Tibial nerve (tissue), 4 donors: ENCODE results near the gene NBAS. TPM values are rescaled to one million over a fixed set of nuclear protein-coding genes. Genes with fewer than 3 reads are reported as not detected.

Experiments
- DNase-seq, 2 donors: peaks; one replicate each; pipeline ENCODE4 v3.0.0-alpha.2; 2019; ENCODE audit warnings: low spot score in 2 of 2
- H3K27ac ChIP-seq, 4 donors: fragments of 200-600 bp; sonication (generic) in 3 of 4; one replicate each; pipeline ENCODE4 v1.5.1; 2017 to 2019; ENCODE audit warnings: mild to moderate bottlenecking in 1 of 4
- H3K27me3 ChIP-seq, 2 donors: fragments of 200-600 bp; sonication (generic) in 1 of 2; one replicate each; pipeline versions ENCODE4 v1.5.1 to v1.6.0; 2017 to 2019
- H3K36me3 ChIP-seq, 3 donors: fragments of 200-600 bp; sonication (generic); one replicate each; pipeline ENCODE4 v1.5.1; 2018 to 2019
- H3K4me1 ChIP-seq, 4 donors: fragments of 200-600 bp; sonication (generic) in 3 of 4; one replicate each; pipeline ENCODE4 v1.5.1; 2017 to 2019
- H3K4me3 ChIP-seq, 4 donors: fragments of 200-600 bp; sonication (generic) in 3 of 4; one replicate each; pipeline ENCODE4 v1.5.1; 2017 to 2019; ENCODE audit warnings: mild to moderate bottlenecking in 1 of 4, moderate library complexity in 1 of 4
- H3K9me3 ChIP-seq, 4 donors: fragments of 200-600 bp; sonication (generic) in 3 of 4; one replicate each; pipeline ENCODE4 v1.5.1; 2017 to 2019
- EP300 ChIP-seq, 2 donors: sonication (generic); formaldehyde crosslinking; IDR thresholded peaks; one replicate each; pipeline ENCODE4 v1.6.1; 2017; ENCODE audit warnings: antibody characterized with exemption in 2 of 2, mild to moderate bottlenecking in 1 of 2
- POLR2A ChIP-seq, 2 donors: fragments of 450-650 bp; IDR thresholded peaks; one replicate each; pipeline ENCODE4 v1.6.1; 2017; ENCODE audit warnings: antibody characterized with exemption in 2 of 2, mild to moderate bottlenecking in 2 of 2, moderate library complexity in 2 of 2
- WGBS, 2 donors: methylation state at CpG; one replicate each; pipeline ENCODE4 v1.1.5; 2018; 5-methylcytosine and 5-hydroxymethylcytosine counted together
- total RNA-seq, 4 donors: library from RNA; depleted of rRNA; stranded (reverse); fragments of >200 nt; gene quantifications; one replicate each; pipeline ENCODE4 v1.1.0, GENCODE V29; 2016
- TF ChIP-seq, protein P1 (sequence below), 5 experiments: fragments of 200-600 bp in 3 of 5; fragments of 450-650 bp in 2 of 5; sonication (generic) in 3 of 5; IDR thresholded peaks; one replicate each; pipeline ENCODE4 v1.5.1; 2016 to 2019; ENCODE audit warnings: antibody characterized with exemption in 5 of 5, mild to moderate bottlenecking in 3 of 5, moderate library complexity in 2 of 5

The NBAS gene
- total RNA-seq, 4 donors from 2014 or later, result 49.0 to 59.1 (median 55.1) TPM

DNA sequence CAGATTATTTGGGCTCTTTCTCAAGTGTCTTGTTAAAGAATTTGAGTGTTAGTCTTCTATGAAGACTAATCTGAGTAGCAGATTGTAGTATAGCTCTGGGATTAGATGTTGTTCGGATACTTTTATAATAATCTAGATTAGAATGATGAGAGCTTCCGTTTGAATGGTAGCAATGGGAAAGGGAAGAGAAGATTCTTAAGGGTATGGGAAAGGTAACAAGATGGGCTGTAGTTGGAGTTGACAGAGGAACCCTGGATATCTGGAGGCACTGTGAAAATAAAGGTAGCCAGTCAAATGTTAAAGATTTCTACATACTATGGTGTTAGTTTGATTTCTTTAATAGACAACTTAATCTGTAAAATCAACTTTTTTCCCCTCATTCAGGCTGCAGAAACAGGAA, 35.2 kb upstream of the NBAS start:
- WGBS, 2 donors, result 80 to 86% methylated on average over 2 of the region's 2 CpGs
- no peaks in the 10 kb centered on the region for H3K27me3 ChIP-seq
- no peaks in the 10 kb centered on the region for H3K9me3 ChIP-seq
- H3K36me3 ChIP-seq, result peaks cover 0 to 58% (median 12%) of the 10 kb centered on the region in 3 donors
- peaks cover 0 to 26% (median 6%) of the 10 kb centered on the region in 4 donors for H3K4me1 ChIP-seq
- no peak for TF ChIP-seq POLR2A (IDR thresholded peaks at IDR 0.05)
- TF ChIP-seq EP300 (IDR thresholded peaks at IDR 0.05), result no peak
- TF ChIP-seq, protein P1, sequence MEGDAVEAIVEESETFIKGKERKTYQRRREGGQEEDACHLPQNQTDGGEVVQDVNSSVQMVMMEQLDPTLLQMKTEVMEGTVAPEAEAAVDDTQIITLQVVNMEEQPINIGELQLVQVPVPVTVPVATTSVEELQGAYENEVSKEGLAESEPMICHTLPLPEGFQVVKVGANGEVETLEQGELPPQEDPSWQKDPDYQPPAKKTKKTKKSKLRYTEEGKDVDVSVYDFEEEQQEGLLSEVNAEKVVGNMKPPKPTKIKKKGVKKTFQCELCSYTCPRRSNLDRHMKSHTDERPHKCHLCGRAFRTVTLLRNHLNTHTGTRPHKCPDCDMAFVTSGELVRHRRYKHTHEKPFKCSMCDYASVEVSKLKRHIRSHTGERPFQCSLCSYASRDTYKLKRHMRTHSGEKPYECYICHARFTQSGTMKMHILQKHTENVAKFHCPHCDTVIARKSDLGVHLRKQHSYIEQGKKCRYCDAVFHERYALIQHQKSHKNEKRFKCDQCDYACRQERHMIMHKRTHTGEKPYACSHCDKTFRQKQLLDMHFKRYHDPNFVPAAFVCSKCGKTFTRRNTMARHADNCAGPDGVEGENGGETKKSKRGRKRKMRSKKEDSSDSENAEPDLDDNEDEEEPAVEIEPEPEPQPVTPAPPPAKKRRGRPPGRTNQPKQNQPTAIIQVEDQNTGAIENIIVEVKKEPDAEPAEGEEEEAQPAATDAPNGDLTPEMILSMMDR (IDR thresholded peaks at IDR 0.05), result no peak
- H3K27ac ChIP-seq, result no peak overlapping the region
- H3K4me3 ChIP-seq, result no peak overlapping the region
- no peak for DNase-seq

DNA sequence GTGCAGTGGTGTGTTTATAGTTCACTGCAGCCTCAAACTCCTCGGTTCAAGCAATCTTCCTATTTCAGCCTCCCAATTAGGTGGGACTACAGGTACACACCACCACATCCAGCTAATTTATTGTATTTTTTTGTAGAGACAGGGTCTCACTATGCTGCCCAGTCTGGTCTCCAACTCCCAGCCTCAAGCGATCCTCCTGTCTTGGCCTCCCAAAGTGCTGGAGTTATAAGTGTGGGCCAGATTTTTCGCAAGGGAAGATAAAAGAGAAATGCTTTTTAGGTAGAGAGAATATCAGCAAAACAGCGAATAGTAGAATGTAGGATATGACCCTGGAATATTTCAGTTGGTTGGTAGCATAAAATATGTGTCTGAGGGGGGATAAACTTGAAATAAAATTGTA, 34.8 kb upstream of the NBAS start:
- Histone ChIP-seq H3K4me1 (peaks cover 0 to 30% (median 6%) of the 10 kb centered on the region in 4 donors), H3K9me3 (no peaks in the 10 kb centered on the region), H3K27ac (no peak overlapping the region), H3K27me3 (no peaks in the 10 kb centered on the region), H3K36me3 (peaks cover 0 to 53% (median 10%) of the 10 kb centered on the region in 3 donors), H3K4me3 (no peak overlapping the region)
- 96 to 99% methylated on average over 4 of the region's 4 CpGs for WGBS, 2 donors
- TF ChIP-seq, protein P1 (IDR thresholded peaks at IDR 0.05), result no peak
- TF ChIP-seq EP300 (IDR thresholded peaks at IDR 0.05) (no peak), POLR2A (IDR thresholded peaks at IDR 0.05) (no peak)
- DNase-seq, result no peak

DNA sequence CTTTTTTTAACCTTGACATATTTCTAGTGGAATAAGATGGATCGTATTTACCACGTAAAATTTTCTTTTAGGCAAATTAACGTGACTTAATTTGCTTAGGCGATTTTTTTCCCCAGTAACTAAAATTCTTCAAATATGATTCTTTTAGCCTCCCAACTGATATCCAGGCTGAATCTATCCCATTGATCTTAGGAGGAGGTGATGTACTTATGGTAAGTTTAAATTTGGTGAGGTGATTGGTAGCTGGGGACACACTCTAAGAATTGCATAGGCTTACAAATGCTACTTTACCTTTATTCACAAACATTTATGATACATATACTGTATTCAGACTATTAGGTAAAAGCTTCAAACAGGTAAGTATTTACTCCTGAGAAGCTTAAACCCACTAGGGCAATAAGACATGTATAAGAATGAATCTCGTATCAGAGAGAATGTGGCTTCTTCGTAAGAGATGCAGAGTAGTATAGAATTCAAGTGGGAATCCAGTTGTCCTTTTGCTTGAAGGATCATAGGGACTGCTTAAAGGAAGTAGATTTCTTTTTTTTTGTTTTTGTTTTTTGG, 34.3 kb upstream of the NBAS start:
- H3K27ac ChIP-seq, result no peak overlapping the region
- TF ChIP-seq POLR2A (IDR thresholded peaks at IDR 0.05), result no peak
- TF ChIP-seq, protein P1 (IDR thresholded peaks at IDR 0.05), result no peak
- peaks cover 0 to 32% (median 6%) of the 10 kb centered on the region in 4 donors for H3K4me1 ChIP-seq
- WGBS, 2 donors, result 95 to 96% methylated on average over 6 of the region's 6 CpGs
- H3K27me3 ChIP-seq, result no peaks in the 10 kb centered on the region
- no peak for DNase-seq
- H3K36me3 ChIP-seq, result peaks cover 0 to 48% (median 9%) of the 10 kb centered on the region in 3 donors
- H3K9me3 ChIP-seq, result no peaks in the 10 kb centered on the region
- no peak overlapping the region for H3K4me3 ChIP-seq

DNA sequence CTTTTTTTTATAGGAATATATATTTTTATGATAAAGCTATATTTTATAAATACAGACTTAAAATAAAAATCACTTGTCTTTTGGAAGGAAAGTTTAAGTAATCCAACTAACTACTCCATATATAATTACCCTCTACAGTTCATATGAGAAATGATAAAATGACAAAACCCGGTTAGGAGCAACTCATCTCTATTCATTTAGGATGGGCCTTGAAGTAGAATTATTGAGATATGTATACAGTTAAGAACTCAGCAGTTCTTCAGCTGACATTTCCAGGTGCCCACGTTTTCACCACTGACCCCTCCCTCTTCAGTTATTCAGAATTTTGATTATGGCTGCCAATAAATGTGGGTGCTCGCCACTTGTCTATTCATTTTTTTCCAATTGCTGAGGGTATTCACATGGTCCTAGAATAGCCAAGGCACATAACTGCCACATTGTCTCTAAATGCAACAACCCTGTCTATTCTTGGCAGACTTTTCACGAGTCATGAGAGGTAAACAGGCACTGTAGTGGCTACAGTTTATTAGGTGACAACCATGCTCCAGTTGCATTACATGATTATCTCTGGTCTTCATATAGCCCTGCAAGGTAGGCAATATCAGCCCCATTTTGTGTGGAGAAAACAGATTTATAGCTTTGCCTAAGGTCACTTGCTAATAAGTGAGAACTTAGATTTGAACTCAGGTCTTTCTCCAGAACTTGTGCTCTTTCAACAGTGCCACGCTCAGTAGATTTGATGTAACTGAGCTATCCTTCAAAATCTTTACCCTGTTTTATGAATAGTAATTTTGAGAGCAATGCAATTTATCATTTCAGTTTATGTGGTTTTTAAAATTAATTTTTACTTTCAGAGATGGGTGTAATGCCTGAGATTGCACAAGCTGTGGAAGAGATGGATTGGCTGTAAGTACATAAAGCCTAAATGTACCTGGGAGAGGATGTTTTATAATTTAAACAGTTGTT, 33.4 kb upstream of the NBAS start:
- DNase-seq, result no peak
- Histone ChIP-seq H3K4me3 (no peak overlapping the region), H3K36me3 (peaks cover 0 to 40% (median 4%) of the 10 kb centered on the region in 3 donors), H3K9me3 (no peaks in the 10 kb centered on the region), H3K27ac (no peak overlapping the region), H3K4me1 (peaks cover 0 to 32% (median 6%) of the 10 kb centered on the region in 4 donors), H3K27me3 (no peaks in the 10 kb centered on the region)
- TF ChIP-seq POLR2A (IDR thresholded peaks at IDR 0.05) (no peak), EP300 (IDR thresholded peaks at IDR 0.05) (no peak)
- TF ChIP-seq, protein P1 (IDR thresholded peaks at IDR 0.05), result no peak
- WGBS, 2 donors, result 63 to 64% methylated on average over 5 of the region's 5 CpGs

DNA sequence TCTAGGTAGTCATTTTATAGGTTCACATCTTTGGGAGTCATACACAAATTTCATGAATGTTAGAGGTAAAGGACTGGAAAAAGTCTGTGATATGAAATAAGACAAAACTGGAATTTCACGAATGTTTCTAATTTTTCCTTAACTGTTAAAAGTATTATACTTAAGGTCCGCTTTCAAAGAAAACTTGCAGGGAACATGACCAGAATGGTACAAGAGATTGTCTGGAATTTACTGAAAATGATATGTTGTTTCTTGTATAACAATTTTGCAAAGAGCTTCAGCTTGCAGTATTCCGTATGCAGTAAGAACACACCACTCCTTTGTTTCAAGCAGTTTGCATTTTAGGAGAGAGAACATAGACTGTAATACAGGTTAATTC, 32.2 kb upstream of the NBAS start:
- no peak for DNase-seq
- Histone ChIP-seq H3K36me3 (peaks cover 0 to 27% (median 4%) of the 10 kb centered on the region in 3 donors), H3K27ac (no peak overlapping the region), H3K9me3 (no peaks in the 10 kb centered on the region), H3K27me3 (no peaks in the 10 kb centered on the region), H3K4me1 (peaks cover 0 to 32% (median 6%) of the 10 kb centered on the region in 4 donors), H3K4me3 (no peak overlapping the region)
- TF ChIP-seq EP300 (IDR thresholded peaks at IDR 0.05), result no peak
- no peak for TF ChIP-seq POLR2A (IDR thresholded peaks at IDR 0.05)
- TF ChIP-seq, protein P1 (IDR thresholded peaks at IDR 0.05), result no peak
- WGBS, 2 donors, result 73 to 77% methylated on average over 3 of the region's 3 CpGs
